Anterior cingulate cortex (tissue), 58 donors: ENCODE measurements around the gene ZNF620.
A peak's percentile ranks its signal among the peaks of the same experiment; 100 is the strongest.
"Not testable (repeated sequence)": the region's sequence is repeated elsewhere in the genome, so short reads cannot be mapped to it uniquely, and the experiment has no call there.

Experiments
- DNase-seq, 58 donors: peaks; one replicate each; lab custom pipeline; 2025; lab: John Stamatoyannopoulos, UW

ZNF620 gene

DNA sequence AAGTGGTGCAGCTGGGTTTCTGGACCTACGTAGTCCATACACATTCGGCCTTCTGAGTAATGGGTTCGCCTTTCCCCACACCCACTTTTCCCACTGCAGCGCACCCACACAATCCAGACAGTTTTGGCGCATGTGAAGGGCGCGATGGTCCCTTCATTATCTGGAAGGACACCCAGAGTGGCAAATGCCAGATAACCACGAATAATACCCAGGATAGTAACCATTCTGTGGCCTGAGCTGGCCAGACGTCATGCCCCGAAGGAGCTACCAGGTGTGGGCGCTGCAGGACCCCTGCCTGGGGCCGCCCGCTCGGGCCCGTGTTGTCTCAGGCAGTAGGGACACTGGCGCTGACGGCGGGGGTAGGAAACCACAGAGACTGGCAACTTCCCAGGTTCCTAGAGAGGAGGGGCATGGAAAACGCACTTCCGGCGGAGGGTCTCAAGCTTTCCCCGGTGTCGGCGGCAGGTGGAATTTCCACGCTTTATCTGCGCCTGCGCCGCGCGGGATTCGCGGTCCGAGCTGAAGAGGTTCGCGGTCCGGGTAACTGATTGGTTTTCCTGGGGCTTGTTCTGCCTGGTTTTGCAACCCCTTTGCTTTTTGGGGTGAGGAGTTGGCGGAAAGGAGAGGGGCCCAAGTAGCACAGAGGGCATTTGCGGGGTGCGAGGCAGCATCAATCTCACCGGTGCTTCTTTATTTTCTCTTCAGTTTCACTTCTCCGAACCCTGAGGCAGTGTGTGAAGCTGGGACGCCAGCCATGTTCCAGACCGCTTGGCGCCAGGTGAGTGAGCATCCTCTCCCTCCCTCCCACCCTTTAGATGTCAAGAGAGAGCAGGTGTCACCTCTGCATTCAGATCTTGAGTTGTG, at the start of gene ZNF620:
ZNF620 (plus strand) TSS at position 441 of the 864 bp plus-strand sequence; CDS start at position 755, 314 bp downstream.
- peak; percentile 12 to 88 (median 65) for DNase-seq

DNA sequence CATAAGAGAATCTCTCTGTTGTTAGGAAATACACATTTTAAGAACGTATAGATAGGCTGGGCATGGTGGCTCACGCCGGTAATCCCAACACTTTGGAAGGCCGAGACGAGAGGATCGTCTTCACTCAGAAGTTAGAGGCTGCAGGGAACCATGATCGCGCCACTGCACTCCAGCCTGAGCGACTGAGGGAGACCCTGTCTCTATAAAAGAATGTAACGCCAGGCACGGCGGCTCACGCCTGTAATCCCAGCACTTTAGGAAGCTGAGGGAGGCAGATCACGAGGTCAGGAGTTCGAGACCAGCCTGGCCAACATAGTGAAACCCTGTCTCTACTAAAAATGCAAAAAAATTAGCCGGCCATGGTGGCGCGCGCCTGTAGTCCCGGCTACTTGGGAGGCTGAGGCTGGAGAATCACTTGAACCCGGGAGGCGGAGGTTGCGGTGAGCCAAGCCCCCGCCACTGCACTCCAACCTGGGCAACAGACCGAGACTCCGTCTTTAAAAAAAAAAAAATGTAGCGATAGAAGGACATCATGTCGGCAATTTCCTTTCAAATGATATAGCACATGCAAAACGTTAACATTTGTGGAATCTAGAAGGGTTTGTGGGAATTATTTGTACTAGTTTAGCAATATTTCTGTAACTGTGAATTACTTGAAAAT, 49.4 kb upstream of the ZNF620 start:
- no peak for DNase-seq

DNA sequence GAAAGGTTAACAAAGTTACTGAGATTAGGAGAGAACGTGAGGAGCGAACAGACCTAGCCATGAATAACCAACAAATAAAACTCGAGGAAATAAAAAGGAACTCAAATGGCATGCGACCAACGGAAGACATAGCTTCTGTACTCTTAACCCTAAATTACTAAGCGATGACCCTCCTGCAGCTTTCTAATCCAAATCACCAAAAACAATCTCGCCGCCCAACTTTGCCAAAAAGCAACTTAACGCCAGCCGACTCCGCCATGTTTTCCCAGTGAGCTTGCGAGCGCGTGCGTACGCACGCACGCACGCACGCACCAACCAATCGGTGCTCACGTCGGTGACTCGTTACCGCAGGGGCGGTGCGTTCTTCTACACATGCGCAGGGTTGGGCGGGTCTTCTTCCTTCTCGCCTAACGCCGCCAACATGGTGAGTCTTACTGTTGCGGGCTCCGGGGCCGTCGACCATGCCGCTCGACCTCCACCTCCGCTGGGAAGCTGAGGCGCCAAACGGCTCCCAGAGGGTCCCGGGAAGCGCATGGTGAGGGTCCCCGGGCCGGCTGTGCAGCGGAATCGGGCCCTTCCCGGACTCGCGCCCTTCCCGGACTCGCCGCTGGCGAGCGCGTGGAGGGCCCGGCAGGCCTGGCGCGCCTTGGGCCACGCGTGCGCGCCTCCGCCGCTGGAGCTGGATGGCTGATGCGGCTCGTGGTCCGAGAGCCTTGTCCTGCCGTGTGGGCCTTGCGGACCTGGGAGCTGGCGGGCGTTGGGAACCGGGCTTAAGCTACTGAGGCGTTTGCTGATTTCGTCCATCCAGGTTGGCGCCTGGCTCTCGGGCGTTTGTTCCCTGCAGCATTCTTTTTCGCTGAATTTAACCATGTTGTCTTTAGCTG, 48.7 kb upstream of the ZNF620 start, which contains the start of gene RPL14:
RPL14 (plus strand) TSS at position 400 of the 884 bp plus-strand sequence; CDS start at position 533, 133 bp downstream.
- peak; percentile 74 to 97 (median 94) for DNase-seq

DNA sequence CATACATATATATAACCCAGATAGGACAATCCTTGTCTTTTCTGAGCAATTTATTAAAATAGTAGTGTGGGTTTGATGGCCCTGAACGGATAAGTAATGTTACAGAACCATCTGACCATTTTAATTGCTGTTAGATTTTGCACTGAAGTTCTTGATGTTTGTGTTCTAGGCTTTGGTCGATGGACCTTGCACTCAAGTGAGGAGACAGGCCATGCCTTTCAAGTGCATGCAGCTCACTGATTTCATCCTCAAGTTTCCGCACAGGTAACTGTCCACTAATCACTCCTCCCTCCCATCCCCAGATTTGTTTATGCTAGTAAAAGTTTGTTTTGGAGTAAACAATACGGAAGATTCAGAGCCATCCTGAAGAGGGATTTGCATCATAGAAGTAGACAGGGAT, 47.4 kb upstream of the ZNF620 start:
- no peak for DNase-seq

DNA sequence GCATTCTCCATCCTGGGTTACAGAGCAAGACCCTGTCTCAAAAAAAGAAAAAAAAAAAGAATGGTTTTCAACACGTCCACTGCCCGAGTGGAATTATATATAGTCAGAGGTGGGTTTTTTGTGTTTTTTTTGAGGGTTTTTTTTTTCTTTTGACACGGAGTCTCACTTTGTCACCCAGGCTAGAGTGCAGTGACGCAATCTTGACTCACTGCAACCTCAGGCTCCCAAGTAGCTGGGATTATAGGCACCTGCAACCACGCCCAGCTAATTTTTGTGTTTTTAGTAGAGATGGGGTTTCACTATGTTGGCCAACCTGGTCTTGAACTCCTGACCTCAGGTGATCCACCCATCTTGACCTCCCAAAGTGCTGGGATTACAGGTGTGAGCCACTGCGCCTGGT, 45.4 kb upstream of the ZNF620 start:
- DNase-seq = not testable (repeated sequence)

DNA sequence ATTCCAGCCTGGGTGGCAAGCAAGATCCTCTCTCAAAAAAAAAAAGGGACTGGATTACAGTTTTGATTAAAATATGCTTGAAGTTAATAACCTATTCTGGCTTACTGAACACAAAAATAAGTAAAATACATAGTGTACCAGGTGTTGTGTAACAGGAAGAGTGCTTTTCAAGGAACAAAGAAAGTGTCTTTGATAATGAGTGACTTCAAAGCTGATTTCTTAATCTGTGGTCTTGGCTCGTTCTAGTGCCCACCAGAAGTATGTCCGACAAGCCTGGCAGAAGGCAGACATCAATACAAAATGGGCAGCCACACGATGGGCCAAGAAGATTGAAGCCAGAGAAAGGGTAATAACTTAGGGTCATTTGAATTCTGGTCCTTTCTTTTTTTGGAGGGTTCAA, 44.7 kb upstream of the ZNF620 start:
- DNase-seq = no peak

DNA sequence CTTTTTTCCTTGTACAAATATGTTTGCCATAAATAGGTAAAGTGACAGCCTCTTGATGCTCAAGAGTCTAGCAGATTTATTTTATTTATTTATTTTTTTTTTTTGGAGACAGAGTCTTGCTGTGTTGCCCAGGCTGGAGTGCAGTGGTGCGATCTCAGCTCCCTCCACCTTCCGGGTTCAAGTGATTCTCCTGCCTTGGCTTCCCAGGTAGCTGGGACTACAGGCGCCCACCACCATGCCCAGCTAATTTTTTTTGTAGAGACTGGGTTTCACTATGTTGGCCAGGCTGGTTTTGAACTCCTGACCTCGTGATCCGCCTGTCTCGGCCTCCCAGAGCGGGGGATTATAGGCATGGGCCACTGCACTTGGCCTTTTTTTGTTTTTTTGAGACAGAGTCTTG, 43.0 kb upstream of the ZNF620 start:
- not testable (repeated sequence) for DNase-seq

DNA sequence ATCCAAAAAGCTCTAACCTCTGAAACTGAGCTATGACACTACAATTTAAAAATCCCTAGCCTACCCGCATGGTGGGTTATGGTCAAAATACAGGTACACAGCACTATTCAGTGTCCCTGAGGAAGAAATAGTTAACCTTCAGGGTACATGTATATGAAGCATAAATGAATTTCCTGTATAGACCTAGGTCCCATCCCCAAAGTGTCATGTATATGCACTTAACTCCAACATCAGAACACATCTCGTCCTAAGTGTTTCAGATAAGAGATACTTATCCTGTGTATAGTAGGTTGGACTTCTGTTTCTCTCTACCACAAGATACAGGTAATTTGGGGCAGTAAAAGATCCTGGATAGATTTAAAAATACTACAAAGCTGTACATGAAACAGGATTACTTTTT, 42.3 kb upstream of the ZNF620 start:
- DNase-seq = no peak

DNA sequence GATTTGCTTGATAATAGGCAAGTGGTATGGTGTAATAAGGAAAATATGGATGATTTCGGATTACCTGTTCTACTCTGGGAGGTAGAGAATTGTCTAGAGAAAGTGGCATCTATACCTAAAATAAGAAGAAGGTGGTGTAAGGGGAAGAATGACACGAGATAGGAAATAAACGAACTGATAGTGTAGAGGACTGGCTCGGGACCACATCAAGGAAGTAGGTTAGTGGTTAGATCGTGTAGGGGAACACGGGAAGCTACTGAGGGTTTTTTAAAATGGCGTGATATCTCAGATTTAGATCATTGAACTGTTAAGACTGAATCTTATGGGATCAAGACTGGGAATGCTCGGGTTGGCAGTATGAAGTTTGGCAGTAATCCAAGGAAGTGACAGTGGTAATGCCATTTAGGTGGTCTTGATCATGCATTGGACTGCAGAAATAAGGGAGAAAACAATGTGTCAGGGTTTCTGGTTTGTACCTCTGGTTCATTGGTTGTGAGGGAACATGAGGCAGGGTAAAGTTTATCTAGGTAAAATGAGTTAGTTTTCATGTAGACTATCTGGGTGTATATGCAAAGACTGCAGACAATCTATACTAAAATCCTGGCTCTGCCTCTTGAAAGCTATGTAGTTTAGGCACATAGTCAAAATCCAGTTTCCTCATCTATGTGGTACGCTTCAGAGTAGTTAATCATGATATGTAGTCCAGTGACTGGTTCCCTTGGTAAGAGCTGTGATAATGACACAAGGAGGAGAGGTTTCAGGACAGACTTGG, 41.3 kb upstream of the ZNF620 start:
- DNase-seq = no peak

DNA sequence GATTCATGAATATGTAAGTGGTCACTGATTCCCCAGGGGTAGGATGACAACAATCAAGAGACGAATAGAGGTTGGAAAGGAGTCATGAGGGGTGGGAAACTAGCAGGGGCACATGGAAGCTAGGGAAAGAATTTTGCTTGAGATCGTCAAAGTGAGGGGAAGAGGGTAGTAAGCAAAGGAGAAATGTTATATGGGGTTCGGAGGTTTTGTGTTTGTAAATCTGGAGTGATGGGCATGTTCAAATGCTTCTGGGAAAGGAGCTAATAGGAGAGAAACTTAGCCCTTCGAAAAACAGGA, 40.8 kb upstream of the ZNF620 start:
- DNase-seq = no peak

DNA sequence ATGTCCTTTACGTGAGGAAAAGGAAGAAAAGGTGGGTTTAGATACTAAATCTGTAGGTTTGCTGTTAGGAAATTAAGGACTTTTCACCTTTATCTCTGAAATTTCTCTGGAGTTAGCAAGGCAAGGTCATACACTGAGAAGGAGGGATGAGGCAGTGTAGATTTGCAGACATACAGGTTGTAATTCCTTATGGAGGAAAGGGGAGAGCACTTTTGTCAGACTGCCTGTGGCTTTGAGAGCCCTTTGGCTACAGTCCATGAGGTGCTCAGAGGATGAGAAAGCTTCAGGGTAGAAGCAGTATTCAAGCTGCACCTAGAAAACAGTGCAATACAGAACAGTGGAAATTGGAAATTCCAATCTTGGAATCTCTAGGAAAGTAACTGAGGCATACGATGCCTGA, 40.4 kb upstream of the ZNF620 start:
- DNase-seq = no peak

DNA sequence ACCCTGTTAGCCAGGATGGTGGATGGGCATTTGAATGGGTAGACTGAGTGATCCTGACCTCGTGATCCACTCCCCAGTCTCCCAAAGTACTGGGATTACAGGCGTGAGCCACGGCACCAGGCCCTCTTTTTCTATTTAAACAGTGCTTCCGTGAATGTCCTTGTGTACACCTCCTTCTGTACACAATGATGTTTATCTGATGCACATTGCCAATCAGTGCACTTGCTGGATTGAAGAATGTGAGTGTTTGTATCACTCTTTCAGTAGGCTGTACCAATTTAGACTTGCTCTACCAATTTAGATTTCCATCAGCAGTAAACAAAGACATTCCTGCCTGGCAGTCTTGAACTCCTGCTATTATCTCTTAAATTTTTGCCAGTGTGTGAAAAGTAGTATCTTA, 37.8 kb upstream of the ZNF620 start:
- no peak for DNase-seq

DNA sequence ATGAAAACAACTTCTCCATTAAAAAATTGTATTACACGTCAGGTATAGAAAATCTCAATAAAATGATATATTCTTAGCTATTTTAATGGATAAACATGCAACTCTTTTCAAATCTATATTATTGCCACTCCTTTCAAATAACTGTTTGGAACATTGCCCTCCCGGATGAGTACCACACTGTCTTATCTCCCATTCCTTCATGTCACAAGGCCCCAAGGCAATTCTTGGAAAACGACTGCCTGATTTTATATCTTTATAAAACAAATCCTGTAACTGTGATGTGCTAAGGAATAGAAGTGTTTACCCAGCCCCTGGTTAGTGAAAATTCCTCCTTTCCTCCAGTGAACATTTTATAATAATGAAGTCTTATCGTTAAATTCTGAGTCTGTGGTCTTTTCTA, 35.1 kb upstream of the ZNF620 start:
- DNase-seq = no peak

DNA sequence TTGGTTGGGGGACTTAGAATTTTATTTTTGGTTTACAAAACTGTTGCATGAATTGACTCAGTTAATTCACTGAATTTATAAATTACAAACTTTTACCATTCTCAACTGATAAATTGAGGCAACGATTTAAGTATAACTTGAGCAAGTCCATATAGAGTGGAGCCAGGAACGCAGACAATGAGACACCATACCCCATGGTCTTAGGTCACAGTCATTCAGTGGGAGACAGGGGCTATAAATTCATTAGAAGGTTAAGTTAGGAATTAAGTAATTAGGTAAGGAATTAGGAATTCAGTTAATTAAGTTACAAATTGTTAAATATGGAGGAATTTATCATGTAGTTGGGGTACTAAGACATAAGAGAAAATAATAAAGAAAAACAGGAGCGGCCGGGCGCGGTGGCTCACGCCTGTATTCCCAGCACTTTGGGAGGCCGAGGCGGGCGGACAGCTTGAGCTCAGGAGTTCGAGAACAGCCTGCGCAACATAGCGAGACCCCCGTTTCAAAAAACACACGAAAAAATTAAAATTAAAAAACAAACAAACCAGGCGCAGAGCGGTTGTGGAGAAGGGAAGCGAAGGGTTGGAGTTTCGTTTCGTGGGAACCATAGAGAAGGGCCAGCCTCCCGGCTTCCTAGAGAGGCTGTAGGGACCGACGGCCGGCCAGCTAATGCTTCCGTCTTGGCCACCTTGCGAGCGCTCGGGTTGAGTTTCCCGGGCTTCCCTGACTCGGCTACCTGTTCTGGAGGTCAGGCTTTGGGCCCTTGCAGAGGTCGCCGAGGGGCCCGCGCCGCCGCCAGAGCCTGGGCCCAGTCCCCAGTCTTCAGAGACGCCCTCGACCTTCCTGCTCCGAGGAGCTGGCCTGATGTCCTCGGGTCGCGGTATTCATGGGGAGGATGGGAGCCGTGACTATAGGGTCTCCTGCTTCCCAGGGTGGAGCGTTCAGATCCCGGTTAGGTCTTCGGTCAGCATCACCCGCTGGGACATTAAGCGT, 29.1 kb upstream of the ZNF620 start, which contains the start of gene ZNF619:
ZNF619 (plus strand) TSS at position 645 of the 993 bp plus-strand sequence. CDS start 858 bp downstream, outside the sequence.
- peak in 56 of 58 donors; percentile 2 to 70 (median 38) for DNase-seq

DNA sequence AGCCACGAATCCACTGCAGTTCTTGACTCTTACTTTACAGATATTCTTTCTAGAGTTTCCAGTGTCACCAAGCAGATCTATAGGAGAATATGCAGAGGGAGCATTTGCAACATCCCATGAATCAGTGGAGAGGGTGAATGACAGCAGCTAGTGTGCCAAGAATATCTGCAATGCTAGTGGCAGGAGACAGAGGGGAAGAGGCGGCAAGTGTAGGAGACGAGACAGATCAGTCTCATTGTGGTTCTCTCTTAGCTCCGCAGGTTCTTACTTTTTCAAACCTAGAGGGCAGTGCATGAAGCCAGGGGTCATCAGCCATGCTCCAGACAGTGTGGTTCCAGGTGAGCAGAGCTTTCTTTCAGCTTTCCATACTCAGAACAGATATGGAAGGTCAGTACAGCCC, 28.2 kb upstream of the ZNF620 start:
- peak in 13 of 58 donors; percentile 1 to 26 (median 3) for DNase-seq

DNA sequence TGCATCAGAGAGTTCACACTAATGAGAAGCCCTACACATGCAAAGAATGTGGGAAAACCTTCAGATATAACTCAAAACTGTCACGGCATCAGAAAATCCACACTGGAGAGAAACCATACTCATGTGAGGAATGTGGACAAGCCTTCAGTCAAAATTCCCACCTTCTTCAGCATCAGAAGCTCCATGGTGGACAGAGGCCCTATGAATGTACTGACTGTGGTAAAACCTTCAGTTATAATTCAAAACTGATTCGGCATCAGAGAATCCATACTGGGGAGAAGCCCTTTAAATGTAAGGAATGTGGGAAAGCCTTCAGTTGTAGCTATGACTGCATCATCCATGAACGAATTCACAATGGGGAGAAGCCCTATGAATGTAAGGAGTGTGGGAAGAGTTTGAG, 18.7 kb upstream of the ZNF620 start:
- no peak for DNase-seq

DNA sequence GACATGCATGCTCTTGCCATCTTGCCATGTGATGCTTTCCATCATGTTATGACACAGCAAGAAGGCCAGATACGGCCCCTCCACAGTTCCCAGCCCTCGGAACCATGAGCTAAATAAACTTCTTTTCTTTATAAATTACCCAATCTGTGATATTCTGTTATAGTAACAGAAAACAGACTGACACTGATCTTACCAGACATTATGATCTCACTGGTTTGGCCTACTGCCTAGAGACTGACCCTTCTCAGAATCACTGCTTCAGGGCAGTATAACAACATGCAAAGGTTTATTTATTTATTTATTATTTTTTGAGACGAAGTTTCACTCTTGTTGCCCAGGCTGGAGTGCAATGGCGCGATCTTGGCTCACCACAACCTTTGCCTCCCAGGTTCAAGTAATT, 14.9 kb upstream of the ZNF620 start:
- no peak for DNase-seq

DNA sequence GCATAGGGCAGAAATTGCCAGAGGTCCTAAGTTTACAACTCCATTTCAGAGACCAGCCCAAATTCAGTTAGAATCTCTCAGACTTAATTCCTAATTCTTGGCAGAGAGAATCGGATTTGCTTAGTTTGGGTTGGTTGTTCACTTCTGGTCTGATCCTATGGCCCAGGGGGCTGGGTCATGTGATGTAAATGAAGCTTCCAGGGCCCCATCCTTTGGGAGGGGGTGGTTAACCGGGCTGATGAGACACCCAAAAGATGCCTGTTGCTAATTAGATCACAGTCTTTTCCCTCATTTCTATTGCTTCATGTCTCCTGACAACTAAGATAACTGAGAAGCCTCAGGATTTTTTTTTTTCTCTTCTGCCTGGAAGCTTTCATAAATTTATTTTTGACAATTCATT, 11.1 kb upstream of the ZNF620 start:
- DNase-seq = no peak

DNA sequence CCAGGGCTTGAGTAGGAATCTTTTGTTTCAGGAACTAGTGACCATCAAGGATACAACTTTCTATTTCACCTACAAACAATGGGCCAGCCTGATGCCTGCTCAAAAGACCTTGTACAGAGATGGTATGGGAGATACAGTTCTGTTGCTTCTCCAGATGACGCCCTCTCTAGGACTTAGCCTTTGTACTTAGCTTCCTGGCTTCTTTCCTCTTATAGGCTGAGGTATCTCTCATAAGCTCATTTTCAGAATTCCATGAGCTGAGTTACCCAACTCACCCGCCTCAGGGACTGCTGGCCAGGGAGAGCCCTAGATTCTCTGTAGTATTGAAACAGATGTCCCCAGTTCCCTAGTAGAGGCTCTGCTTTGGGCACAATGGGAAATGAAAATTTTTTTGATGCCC, 8.6 kb upstream of the ZNF620 start:
- DNase-seq = no peak
